GM23338 (cell line): Measurements from ENCODE around the gene TLDC2. TPM values are rescaled to one million over a fixed set of nuclear protein-coding genes. Genes with fewer than 3 reads are reported as not detected.

Experiments
- ATAC-seq: fragments of 200-7000 bp; cut with Tn5 transposase; 3 replicates; pipeline ENCODE4 v1.9.1; 2020
- DNase-seq: peaks from one replicate; pipeline ENCODE4 v3.0.0-alpha.2; 2015; ENCODE audit warnings: low spot score
- H2AFZ ChIP-seq: fragments of 200-600 bp; sonication (generic); 2 replicates; pipeline ENCODE4 v1.8.0; 2016; ENCODE audit warnings: antibody characterized with exemption, mild to moderate bottlenecking, moderate library complexity
- H3F3A ChIP-seq: fragments of 200-600 bp; sonication (generic); replicated peaks from 2 replicates; pipeline ENCODE4 v1.8.0; 2017; ENCODE audit warnings: antibody characterized with exemption, mixed run types, low read depth
- H3K27ac ChIP-seq: fragments of 200-600 bp; sonication (generic); 2 replicates; pipeline ENCODE4 v1.6.1; 2016; ENCODE audit warnings: low read depth
- H3K27me3 ChIP-seq: fragments of 200-600 bp; sonication (generic); 2 replicates; pipeline ENCODE4 v1.8.0; 2016; ENCODE audit warnings: mild to moderate bottlenecking, mixed run types, moderate library complexity; ENCODE audit not compliant: insufficient read depth
- H3K36me3 ChIP-seq: fragments of 200-600 bp; sonication (generic); 2 replicates; pipeline ENCODE4 v1.8.0; 2016; ENCODE audit warnings: mild to moderate bottlenecking; ENCODE audit not compliant: insufficient read depth
- H3K4me1 ChIP-seq: fragments of 200-600 bp; sonication (generic); 2 replicates; pipeline ENCODE4 v1.8.0; 2016; ENCODE audit warnings: mild to moderate bottlenecking, moderate library complexity; ENCODE audit not compliant: insufficient read depth
- H3K4me2 ChIP-seq: fragments of 200-600 bp; sonication (generic); 2 replicates; pipeline ENCODE4 v1.7.1; 2017; ENCODE audit warnings: mixed run types
- H3K4me3 ChIP-seq: fragments of 200-600 bp; sonication (generic); 2 replicates; pipeline ENCODE4 v1.6.1; 2016; ENCODE audit warnings: mixed run types
- H3K79me2 ChIP-seq: fragments of 200-600 bp; sonication (generic); replicated peaks from 2 replicates; pipeline ENCODE4 v1.8.0; 2017; ENCODE audit warnings: mild to moderate bottlenecking; ENCODE audit not compliant: insufficient read depth
- H3K9me2 ChIP-seq: fragments of 200-600 bp; sonication (generic); 2 replicates; pipeline ENCODE4 v1.8.0; 2017; ENCODE audit not compliant: insufficient read depth
- H4K20me1 ChIP-seq: fragments of 200-600 bp; sonication (generic); replicated peaks from 2 replicates; pipeline ENCODE4 v1.8.0; 2017; ENCODE audit warnings: mild to moderate bottlenecking; ENCODE audit not compliant: insufficient read depth
- H3K27ac Mint-ChIP-seq: 2 replicates; pipeline ENCODE4 v1.8.0; 2020; ENCODE audit warnings: inconsistent platforms, mild to moderate bottlenecking, moderate library complexity, mixed read lengths
- H3K27me3 Mint-ChIP-seq: 3 replicates; pipeline ENCODE4 v1.8.0; 2022; ENCODE audit warnings: low read depth, mild to moderate bottlenecking, moderate library complexity, mixed read lengths, inconsistent platforms; ENCODE audit not compliant: insufficient read depth, poor library complexity
- H3K36me3 Mint-ChIP-seq: 3 replicates; pipeline ENCODE4 v1.8.0; 2021; ENCODE audit warnings: low read depth, mild to moderate bottlenecking, inconsistent platforms, moderate library complexity, mixed read lengths
- H3K4me1 Mint-ChIP-seq: 3 replicates; pipeline ENCODE4 v1.8.0; 2020; ENCODE audit warnings: mild to moderate bottlenecking, inconsistent platforms, mixed read lengths
- H3K4me3 Mint-ChIP-seq: 3 replicates; pipeline ENCODE4 v1.8.0; 2021; ENCODE audit warnings: moderate library complexity, mild to moderate bottlenecking, inconsistent platforms, mixed read lengths
- H3K9me3 Mint-ChIP-seq: 3 replicates; pipeline ENCODE4 v1.8.0; 2020; ENCODE audit warnings: moderate library complexity, mild to moderate bottlenecking, inconsistent platforms, mixed read lengths
- CREB1 ChIP-seq: fragments of 250-450 bp; sonication (Bioruptor Pico); IDR thresholded peaks from 2 replicates; pipeline ENCODE4 v1.5.0; 2020; ENCODE audit warnings: low read depth, mild to moderate bottlenecking, moderate library complexity
- EZH2 ChIP-seq: fragments of 200-600 bp; sonication (generic); IDR thresholded peaks from one replicate; pipeline ENCODE4 v1.8.0; 2017; ENCODE audit warnings: antibody characterized with exemption, mild to moderate bottlenecking, low read depth; ENCODE audit not compliant: unreplicated experiment
- EZH2phosphoT487 ChIP-seq: fragments of 200-600 bp; sonication (generic); IDR thresholded peaks from one replicate; pipeline ENCODE4 v1.8.1; 2018; ENCODE audit warnings: antibody characterized with exemption; ENCODE audit not compliant: unreplicated experiment
- JUNB ChIP-seq: IDR thresholded peaks from one replicate; pipeline ENCODE4 v1.6.1; 2016; ENCODE audit warnings: antibody characterized with exemption; ENCODE audit not compliant: unreplicated experiment
- NANOG ChIP-seq: IDR thresholded peaks from 2 replicates; pipeline ENCODE4 v1.6.1; 2016; ENCODE audit warnings: antibody characterized with exemption, borderline replicate concordance
- POLR2AphosphoS5 ChIP-seq: IDR thresholded peaks from 2 replicates; pipeline ENCODE4 v1.6.1; 2016; ENCODE audit warnings: antibody characterized with exemption, low read depth
- STAT1 ChIP-seq: IDR thresholded peaks from one replicate; pipeline ENCODE4 v1.6.1; 2016; ENCODE audit warnings: antibody characterized with exemption; ENCODE audit not compliant: unreplicated experiment
- ZNF114 ChIP-seq: fragments of 250-450 bp; sonication (Bioruptor Pico); IDR thresholded peaks from 2 replicates; pipeline ENCODE4 v1.5.0; 2020; ENCODE audit warnings: mild to moderate bottlenecking, moderate library complexity
- ZNF331 ChIP-seq: fragments of 250-450 bp; sonication (Bioruptor Pico); IDR thresholded peaks from 2 replicates; pipeline ENCODE4 v1.5.0; 2020; ENCODE audit warnings: low read depth, mild to moderate bottlenecking, moderate library complexity
- polyA plus RNA-seq: library from polyadenylated mRNA; unstranded; fragments of >200 nt; fragmentation: Nextera tagmentation; extraction: Ambion mirVana; gene quantifications from 2 replicates; pipeline ENCODE4 v1.2.1, GENCODE V29; 2016
- total RNA-seq: library from RNA; depleted of rRNA; stranded (reverse); fragments of >200 nt; shearing (Covaris generic); gene quantifications from 2 replicates; pipeline ENCODE4 v1.2.3, GENCODE V29; 2014
- TF ChIP-seq, protein P1 (sequence below): IDR thresholded peaks from one replicate; pipeline ENCODE4 v1.6.1; 2018; ENCODE audit warnings: antibody characterized with exemption; ENCODE audit not compliant: unreplicated experiment
- TF ChIP-seq, protein P2 (sequence below): IDR thresholded peaks from 2 replicates; pipeline ENCODE4 v1.6.1; 2016; ENCODE audit warnings: antibody characterized with exemption
- TF ChIP-seq, protein P3 (sequence below), 2 experiments: fragments of 200-600 bp in 1 of 2; sonication (generic) in 1 of 2; conservative IDR thresholded peaks; 2 replicates each; pipeline versions ENCODE4 v1.5.1 to v1.6.1; 2016 to 2017; ENCODE audit warnings: antibody characterized with exemption in 2 of 2, low read depth in 2 of 2, mild to moderate bottlenecking in 2 of 2, moderate library complexity in 1 of 2
- TF ChIP-seq, protein P4 (sequence below): fragments of 250-450 bp; sonication (Bioruptor Pico); IDR thresholded peaks from 2 replicates; pipeline ENCODE4 v1.5.0; 2020; ENCODE audit warnings: mild to moderate bottlenecking, moderate library complexity

TLDC2 gene
- total and polyA plus RNA-seq, 2 experiments from 2014 or later = 0.16 to 0.38 TPM

DNA sequence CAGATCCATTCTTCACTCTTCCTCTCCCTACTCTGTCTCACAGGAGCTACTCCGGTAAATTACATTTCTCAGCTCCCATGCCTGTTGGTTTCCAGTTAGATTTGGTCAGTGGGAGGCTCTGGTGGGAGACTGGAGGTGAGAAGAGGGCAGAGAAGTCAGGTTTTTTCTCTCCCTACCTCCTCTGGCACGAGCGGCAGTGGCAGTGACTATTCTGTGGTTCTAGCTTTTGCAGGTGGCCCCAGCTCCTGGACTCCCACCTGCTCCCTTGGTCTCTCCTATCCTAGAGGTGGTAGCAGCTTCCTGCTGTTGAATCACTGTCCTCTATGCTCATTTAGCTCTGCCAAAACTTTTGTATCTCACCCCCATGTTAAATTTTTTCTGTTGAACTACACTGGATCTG is 17.9 kb downstream of the TLDC2 start:
- Mint-ChIP-seq H3K36me3 (peaks cover 8% of the 10 kb centered on the region; the same call in 2 of the 3 replicates), H3K4me1 (no peaks in the 10 kb centered on the region), H3K27me3 (peaks cover 1% of the 10 kb centered on the region), H3K4me3 (no peak overlapping the region), H3K27ac (no peak overlapping the region), H3K9me3 (no peaks in the 10 kb centered on the region)
- no peak overlapping the region for H3K4me3 ChIP-seq
- H4K20me1 ChIP-seq = no peaks in the 10 kb centered on the region; the same call in 1 of the 2 replicates
- H3K27ac ChIP-seq = no peak overlapping the region
- H3F3A ChIP-seq = no peaks in the 10 kb centered on the region
- no peak overlapping the region for H2AFZ ChIP-seq
- no peaks in the 10 kb centered on the region for H3K79me2 ChIP-seq
- H3K27me3 ChIP-seq = no peaks in the 10 kb centered on the region
- DNase-seq (no peak), ATAC-seq (no peak)
- H3K4me1 ChIP-seq = no peaks in the 10 kb centered on the region
- H3K9me2 ChIP-seq = no peaks in the 10 kb centered on the region
- TF ChIP-seq POLR2AphosphoS5 (no peak), NANOG (no peak), EZH2phosphoT487 (no peak), CREB1 (CRISPR knock-in tag) (no peak), STAT1 (no peak), ZNF114 (CRISPR knock-in tag) (no peak), EZH2 (no peak), ZNF331 (CRISPR knock-in tag) (no peak), JUNB (no peak)
- TF ChIP-seq, protein P1, sequence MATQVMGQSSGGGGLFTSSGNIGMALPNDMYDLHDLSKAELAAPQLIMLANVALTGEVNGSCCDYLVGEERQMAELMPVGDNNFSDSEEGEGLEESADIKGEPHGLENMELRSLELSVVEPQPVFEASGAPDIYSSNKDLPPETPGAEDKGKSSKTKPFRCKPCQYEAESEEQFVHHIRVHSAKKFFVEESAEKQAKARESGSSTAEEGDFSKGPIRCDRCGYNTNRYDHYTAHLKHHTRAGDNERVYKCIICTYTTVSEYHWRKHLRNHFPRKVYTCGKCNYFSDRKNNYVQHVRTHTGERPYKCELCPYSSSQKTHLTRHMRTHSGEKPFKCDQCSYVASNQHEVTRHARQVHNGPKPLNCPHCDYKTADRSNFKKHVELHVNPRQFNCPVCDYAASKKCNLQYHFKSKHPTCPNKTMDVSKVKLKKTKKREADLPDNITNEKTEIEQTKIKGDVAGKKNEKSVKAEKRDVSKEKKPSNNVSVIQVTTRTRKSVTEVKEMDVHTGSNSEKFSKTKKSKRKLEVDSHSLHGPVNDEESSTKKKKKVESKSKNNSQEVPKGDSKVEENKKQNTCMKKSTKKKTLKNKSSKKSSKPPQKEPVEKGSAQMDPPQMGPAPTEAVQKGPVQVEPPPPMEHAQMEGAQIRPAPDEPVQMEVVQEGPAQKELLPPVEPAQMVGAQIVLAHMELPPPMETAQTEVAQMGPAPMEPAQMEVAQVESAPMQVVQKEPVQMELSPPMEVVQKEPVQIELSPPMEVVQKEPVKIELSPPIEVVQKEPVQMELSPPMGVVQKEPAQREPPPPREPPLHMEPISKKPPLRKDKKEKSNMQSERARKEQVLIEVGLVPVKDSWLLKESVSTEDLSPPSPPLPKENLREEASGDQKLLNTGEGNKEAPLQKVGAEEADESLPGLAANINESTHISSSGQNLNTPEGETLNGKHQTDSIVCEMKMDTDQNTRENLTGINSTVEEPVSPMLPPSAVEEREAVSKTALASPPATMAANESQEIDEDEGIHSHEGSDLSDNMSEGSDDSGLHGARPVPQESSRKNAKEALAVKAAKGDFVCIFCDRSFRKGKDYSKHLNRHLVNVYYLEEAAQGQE = no peak
- TF ChIP-seq, protein P2, sequence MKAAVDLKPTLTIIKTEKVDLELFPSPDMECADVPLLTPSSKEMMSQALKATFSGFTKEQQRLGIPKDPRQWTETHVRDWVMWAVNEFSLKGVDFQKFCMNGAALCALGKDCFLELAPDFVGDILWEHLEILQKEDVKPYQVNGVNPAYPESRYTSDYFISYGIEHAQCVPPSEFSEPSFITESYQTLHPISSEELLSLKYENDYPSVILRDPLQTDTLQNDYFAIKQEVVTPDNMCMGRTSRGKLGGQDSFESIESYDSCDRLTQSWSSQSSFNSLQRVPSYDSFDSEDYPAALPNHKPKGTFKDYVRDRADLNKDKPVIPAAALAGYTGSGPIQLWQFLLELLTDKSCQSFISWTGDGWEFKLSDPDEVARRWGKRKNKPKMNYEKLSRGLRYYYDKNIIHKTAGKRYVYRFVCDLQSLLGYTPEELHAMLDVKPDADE = no peak
- TF ChIP-seq, protein P3, sequence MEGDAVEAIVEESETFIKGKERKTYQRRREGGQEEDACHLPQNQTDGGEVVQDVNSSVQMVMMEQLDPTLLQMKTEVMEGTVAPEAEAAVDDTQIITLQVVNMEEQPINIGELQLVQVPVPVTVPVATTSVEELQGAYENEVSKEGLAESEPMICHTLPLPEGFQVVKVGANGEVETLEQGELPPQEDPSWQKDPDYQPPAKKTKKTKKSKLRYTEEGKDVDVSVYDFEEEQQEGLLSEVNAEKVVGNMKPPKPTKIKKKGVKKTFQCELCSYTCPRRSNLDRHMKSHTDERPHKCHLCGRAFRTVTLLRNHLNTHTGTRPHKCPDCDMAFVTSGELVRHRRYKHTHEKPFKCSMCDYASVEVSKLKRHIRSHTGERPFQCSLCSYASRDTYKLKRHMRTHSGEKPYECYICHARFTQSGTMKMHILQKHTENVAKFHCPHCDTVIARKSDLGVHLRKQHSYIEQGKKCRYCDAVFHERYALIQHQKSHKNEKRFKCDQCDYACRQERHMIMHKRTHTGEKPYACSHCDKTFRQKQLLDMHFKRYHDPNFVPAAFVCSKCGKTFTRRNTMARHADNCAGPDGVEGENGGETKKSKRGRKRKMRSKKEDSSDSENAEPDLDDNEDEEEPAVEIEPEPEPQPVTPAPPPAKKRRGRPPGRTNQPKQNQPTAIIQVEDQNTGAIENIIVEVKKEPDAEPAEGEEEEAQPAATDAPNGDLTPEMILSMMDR (conservative IDR thresholded peaks at IDR 0.05; ENCODE audit: low read depth in 2 of 2) = no peak
- TF ChIP-seq, protein P4, sequence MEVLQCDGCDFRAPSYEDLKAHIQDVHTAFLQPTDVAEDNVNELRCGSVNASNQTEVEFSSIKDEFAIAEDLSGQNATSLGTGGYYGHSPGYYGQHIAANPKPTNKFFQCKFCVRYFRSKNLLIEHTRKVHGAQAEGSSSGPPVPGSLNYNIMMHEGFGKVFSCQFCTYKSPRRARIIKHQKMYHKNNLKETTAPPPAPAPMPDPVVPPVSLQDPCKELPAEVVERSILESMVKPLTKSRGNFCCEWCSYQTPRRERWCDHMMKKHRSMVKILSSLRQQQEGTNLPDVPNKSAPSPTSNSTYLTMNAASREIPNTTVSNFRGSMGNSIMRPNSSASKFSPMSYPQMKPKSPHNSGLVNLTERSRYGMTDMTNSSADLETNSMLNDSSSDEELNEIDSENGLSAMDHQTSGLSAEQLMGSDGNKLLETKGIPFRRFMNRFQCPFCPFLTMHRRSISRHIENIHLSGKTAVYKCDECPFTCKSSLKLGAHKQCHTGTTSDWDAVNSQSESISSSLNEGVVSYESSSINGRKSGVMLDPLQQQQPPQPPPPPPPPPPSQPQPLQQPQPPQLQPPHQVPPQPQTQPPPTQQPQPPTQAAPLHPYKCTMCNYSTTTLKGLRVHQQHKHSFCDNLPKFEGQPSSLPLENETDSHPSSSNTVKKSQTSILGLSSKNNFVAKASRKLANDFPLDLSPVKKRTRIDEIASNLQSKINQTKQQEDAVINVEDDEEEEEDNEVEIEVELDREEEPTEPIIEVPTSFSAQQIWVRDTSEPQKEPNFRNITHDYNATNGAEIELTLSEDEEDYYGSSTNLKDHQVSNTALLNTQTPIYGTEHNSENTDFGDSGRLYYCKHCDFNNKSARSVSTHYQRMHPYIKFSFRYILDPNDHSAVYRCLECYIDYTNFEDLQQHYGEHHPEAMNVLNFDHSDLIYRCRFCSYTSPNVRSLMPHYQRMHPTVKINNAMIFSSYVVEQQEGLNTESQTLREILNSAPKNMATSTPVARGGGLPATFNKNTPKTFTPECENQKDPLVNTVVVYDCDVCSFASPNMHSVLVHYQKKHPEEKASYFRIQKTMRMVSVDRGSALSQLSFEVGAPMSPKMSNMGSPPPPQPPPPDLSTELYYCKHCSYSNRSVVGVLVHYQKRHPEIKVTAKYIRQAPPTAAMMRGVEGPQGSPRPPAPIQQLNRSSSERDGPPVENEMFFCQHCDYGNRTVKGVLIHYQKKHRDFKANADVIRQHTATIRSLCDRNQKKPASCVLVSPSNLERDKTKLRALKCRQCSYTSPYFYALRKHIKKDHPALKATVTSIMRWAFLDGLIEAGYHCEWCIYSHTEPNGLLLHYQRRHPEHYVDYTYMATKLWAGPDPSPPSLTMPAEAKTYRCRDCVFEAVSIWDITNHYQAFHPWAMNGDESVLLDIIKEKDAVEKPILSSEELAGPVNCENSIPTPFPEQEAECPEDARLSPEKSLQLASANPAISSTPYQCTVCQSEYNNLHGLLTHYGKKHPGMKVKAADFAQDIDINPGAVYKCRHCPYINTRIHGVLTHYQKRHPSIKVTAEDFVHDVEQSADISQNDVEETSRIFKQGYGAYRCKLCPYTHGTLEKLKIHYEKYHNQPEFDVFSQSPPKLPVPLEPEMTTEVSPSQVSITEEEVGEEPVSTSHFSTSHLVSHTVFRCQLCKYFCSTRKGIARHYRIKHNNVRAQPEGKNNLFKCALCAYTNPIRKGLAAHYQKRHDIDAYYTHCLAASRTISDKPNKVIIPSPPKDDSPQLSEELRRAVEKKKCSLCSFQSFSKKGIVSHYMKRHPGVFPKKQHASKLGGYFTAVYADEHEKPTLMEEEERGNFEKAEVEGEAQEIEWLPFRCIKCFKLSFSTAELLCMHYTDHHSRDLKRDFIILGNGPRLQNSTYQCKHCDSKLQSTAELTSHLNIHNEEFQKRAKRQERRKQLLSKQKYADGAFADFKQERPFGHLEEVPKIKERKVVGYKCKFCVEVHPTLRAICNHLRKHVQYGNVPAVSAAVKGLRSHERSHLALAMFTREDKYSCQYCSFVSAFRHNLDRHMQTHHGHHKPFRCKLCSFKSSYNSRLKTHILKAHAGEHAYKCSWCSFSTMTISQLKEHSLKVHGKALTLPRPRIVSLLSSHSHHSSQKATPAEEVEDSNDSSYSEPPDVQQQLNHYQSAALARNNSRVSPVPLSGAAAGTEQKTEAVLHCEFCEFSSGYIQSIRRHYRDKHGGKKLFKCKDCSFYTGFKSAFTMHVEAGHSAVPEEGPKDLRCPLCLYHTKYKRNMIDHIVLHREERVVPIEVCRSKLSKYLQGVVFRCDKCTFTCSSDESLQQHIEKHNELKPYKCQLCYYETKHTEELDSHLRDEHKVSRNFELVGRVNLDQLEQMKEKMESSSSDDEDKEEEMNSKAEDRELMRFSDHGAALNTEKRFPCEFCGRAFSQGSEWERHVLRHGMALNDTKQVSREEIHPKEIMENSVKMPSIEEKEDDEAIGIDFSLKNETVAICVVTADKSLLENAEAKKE (CRISPR knock-in tag) = no peak
- H3K36me3 ChIP-seq = peaks cover 4% of the 10 kb centered on the region; the same call in 1 of the 2 replicates
- H3K4me2 ChIP-seq = no peak overlapping the region
